IMR-90 (cell line): ENCODE measurements around the gene NFE2L2. TPM values are rescaled to one million over a fixed set of nuclear protein-coding genes. Genes with fewer than 3 reads are reported as not detected.

Experiments
- ATAC-seq: fragments of 200-7000 bp; cut with Tn5 transposase; 2 replicates; pipeline ENCODE4 v1.9.1; 2020; ENCODE audit warnings: low read depth, mild to moderate bottlenecking, moderate library complexity
- BruUV-seq: library from RNA; stranded (reverse); fragments of 400-500 nt; replicated peaks from 2 replicates; lab custom pipeline; 2021; lab: Mats Ljungman, UMichigan
- CTCF ChIA-PET: fragments of 300-600 bp; formaldehyde crosslinking; extraction: SDS; loops from one replicate; lab custom pipeline; 2021; ENCODE audit warnings: antibody characterized with exemption; lab: Yijun Ruan, JAX
- POLR2A ChIA-PET: fragments of 300-600 bp; sonication (Branson Sonifier 250); formaldehyde crosslinking; loops from one replicate; lab custom pipeline; 2022; ENCODE audit warnings: antibody characterized with exemption; ENCODE audit not compliant: unreplicated experiment; lab: Charles Lee
- DNase-seq: peaks from one replicate; pipeline ENCODE4 v3.0.0; 2013
- H2AFZ ChIP-seq: replicated peaks from 2 replicates; pipeline ENCODE3; 2013; ENCODE audit warnings: low read length, mild to moderate bottlenecking; ENCODE audit not compliant: poor library complexity
- H2AK5ac ChIP-seq: 2 replicates; pipeline ENCODE4 v1.6.1; 2013; ENCODE audit warnings: low read depth, low read length, inconsistent platforms
- H2AK9ac ChIP-seq: replicated peaks from 2 replicates; pipeline ENCODE3; 2013; ENCODE audit warnings: mild to moderate bottlenecking, low read depth, low read length, moderate library complexity; ENCODE audit not compliant: poor library complexity
- H2BK120ac ChIP-seq: 2 replicates; pipeline ENCODE4 v1.6.1; 2013; ENCODE audit warnings: low read depth, low read length, inconsistent platforms
- H2BK15ac ChIP-seq: 3 replicates; pipeline ENCODE4 v1.6.1; 2013; ENCODE audit warnings: low read depth, low read length, inconsistent platforms
- H2BK20ac ChIP-seq: 2 replicates; pipeline ENCODE4 v1.6.1; 2013; ENCODE audit warnings: low read depth, mild to moderate bottlenecking, inconsistent platforms, low read length, moderate library complexity
- H2BK5ac ChIP-seq: 2 replicates; pipeline ENCODE4 v1.6.1; 2013; ENCODE audit warnings: mild to moderate bottlenecking, low read depth, low read length, inconsistent platforms; ENCODE audit not compliant: poor library complexity, severe bottlenecking
- H3K14ac ChIP-seq: replicated peaks from 2 replicates; pipeline ENCODE4 v1.6.1; 2013; ENCODE audit warnings: low read depth, low read length, inconsistent platforms
- H3K18ac ChIP-seq: 2 replicates; pipeline ENCODE4 v1.6.1; 2013; ENCODE audit warnings: low read depth, low read length, control low read depth
- H3K23ac ChIP-seq: 2 replicates; pipeline ENCODE4 v1.6.1; 2013; ENCODE audit warnings: low read depth, low read length, inconsistent platforms
- H3K27ac ChIP-seq: 2 replicates; pipeline ENCODE4 v1.5.1; 2013; ENCODE audit warnings: mild to moderate bottlenecking, control low read depth, low read length; ENCODE audit not compliant: insufficient read depth
- H3K27me3 ChIP-seq: 2 replicates; pipeline ENCODE4 v1.6.1; 2013; ENCODE audit warnings: low read length; ENCODE audit not compliant: control insufficient read depth, insufficient read depth
- H3K36me3 ChIP-seq: 2 replicates; pipeline ENCODE4 v1.6.1; 2013; ENCODE audit warnings: low read length, mixed read lengths; ENCODE audit not compliant: control insufficient read depth, insufficient read depth
- H3K4ac ChIP-seq: 2 replicates; pipeline ENCODE4 v1.6.1; 2013; ENCODE audit warnings: low read depth, low read length, inconsistent platforms
- H3K4me1 ChIP-seq: 2 replicates; pipeline ENCODE4 v1.6.1; 2013; ENCODE audit warnings: low read length, mixed read lengths; ENCODE audit not compliant: control insufficient read depth, insufficient read depth
- H3K4me2 ChIP-seq: 2 replicates; pipeline ENCODE4 v1.6.1; 2013; ENCODE audit warnings: low read depth, mild to moderate bottlenecking, control low read depth, low read length, moderate library complexity
- H3K4me3 ChIP-seq: 2 replicates; pipeline ENCODE4 v1.5.1; 2013; ENCODE audit warnings: low read depth, mild to moderate bottlenecking, control low read depth, low read length, moderate library complexity; ENCODE audit not compliant: insufficient read depth
- H3K56ac ChIP-seq: 2 replicates; pipeline ENCODE4 v1.6.1; 2013; ENCODE audit warnings: low read length, inconsistent platforms; ENCODE audit not compliant: insufficient read depth; ENCODE audit errors: extremely low read depth
- H3K79me1 ChIP-seq, 2 experiments: 2 replicates each; pipeline ENCODE4 v1.6.1; 2013; ENCODE audit warnings: low read length in 2 of 2, inconsistent platforms in 1 of 2, low read depth in 1 of 2
- H3K9ac ChIP-seq: 2 replicates; pipeline ENCODE4 v1.6.1; 2013; ENCODE audit warnings: low read depth, low read length, control low read depth
- H3K9me1 ChIP-seq: 2 replicates; pipeline ENCODE4 v1.6.1; 2013; ENCODE audit warnings: low read length, inconsistent platforms; ENCODE audit not compliant: insufficient read depth
- H3K9me3 ChIP-seq: 2 replicates; pipeline ENCODE4 v1.6.1; 2013; ENCODE audit warnings: low read length; ENCODE audit not compliant: control insufficient read depth, insufficient read depth
- H4K20me1 ChIP-seq: 2 replicates; pipeline ENCODE4 v1.6.1; 2013; ENCODE audit warnings: low read length, inconsistent platforms; ENCODE audit not compliant: insufficient read depth
- H4K5ac ChIP-seq: 2 replicates; pipeline ENCODE4 v1.6.1; 2013; ENCODE audit warnings: mild to moderate bottlenecking, low read depth, low read length, control low read depth
- H4K8ac ChIP-seq, 2 experiments: 2 replicates each; pipeline ENCODE4 v1.6.1; 2013; ENCODE audit warnings: low read depth in 2 of 2, low read length in 2 of 2, control low read depth in 1 of 2, inconsistent platforms in 1 of 2
- H4K91ac ChIP-seq: 2 replicates; pipeline ENCODE4 v1.6.1; 2013; ENCODE audit warnings: low read depth, low read length, inconsistent platforms; ENCODE audit not compliant: insufficient read depth
- CEBPB ChIP-seq: IDR thresholded peaks from 2 replicates; pipeline ENCODE4 v1.6.1; 2012; ENCODE audit warnings: low read depth, low read length, improper control_type of control experiment
- CHD1 ChIP-seq: IDR thresholded peaks from 2 replicates; pipeline ENCODE4 v1.6.1; 2012; ENCODE audit warnings: low read depth, low read length, improper control_type of control experiment
- WGBS, 2 experiments: methylation state at CpG; one replicate each; pipeline versions ENCODE4 v1.1.5 to v1.1.7; 2013; ENCODE audit warnings: missing lambda C conversion rate in 2 of 2; ENCODE audit not compliant: insufficient read length in 1 of 2; ENCODE audit errors: extremely low coverage in 2 of 2; 5-methylcytosine and 5-hydroxymethylcytosine counted together
- dilution Hi-C: fragments of 300-500 bp; cut with HindIII; formaldehyde crosslinking; loops from one replicate; pipeline ENCODE4 v1.14.3; 2018; ENCODE audit warnings: low sequenced_read_pairs; ENCODE audit not compliant: unreplicated experiment
- in situ Hi-C: fragments of 300-500 bp; cut with MboI; formaldehyde crosslinking; loops from 3 replicates; pipeline ENCODE4 v1.14.3; 2019; ENCODE audit warnings: low sequenced_read_pairs, inconsistent platforms, mixed read lengths
- intact Hi-C: fragments of 100-400 bp; cut with micrococcal nuclease; formaldehyde crosslinking; loops from 2 replicates; pipeline ENCODE4 v1.10.0; 2022
- polyA plus RNA-seq, 3 experiments: library from polyadenylated mRNA; depleted of rRNA; stranded (reverse); fragments of >200 nt; gene quantifications; 2 replicates each; pipeline ENCODE4 v1.2.3, GENCODE V29; 2012; ENCODE audit warnings: low replicate concordance in 1 of 3
- total RNA-seq: library from RNA; depleted of rRNA; stranded (reverse); fragments of >200 nt; gene quantifications from 2 replicates; pipeline ENCODE4 v1.2.3, GENCODE V29; 2012

Gene NFE2L2
- total and polyA plus RNA-seq, 2 of the 4 experiments (the other 2 are of a cell fraction), result 72.7 to 83.5 TPM

DNA sequence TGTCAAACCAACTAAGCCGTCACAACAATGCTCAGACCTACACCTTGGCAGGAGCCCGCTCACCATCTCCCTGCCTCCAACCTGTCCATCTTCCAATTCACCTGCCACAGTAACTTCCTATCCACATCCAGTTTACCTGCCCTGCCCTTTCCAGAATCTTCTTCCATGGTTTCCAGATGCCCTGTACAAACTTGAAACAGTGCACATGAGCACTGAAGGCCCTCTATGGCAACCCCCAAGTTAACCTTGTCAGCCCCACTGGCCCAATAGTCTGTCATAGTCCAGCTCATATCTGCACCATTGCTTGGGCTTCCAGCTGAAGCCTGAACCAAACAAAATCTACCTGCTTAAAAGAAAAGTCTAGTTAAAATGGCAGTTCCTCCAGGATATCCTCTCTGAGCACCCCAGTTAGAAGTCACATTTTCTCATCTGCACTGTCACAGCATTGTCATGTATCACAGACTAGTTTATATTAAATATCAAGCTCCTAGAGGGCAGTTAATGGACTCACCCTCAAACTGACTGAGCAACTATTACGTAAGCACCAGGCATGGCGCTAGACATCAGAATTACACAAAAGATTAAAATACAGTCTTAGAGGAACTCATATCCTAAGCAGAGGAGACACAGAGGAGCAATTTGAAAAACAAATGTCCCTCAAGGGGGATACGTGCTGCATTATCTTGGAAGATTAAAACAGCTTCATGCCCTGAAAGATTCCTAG is 11.6 kb downstream of the NFE2L2 start:
- Histone ChIP-seq H3K27me3 (no peaks in the 10 kb centered on the region), H3K4me1 (peaks cover 26% of the 10 kb centered on the region), H2BK120ac (no peak overlapping the region), H3K4ac (no peak overlapping the region), H2BK5ac (no peak overlapping the region), H3K9me3 (no peaks in the 10 kb centered on the region; the same call in 1 of the 2 replicates), H3K27ac (no peak overlapping the region), H3K9me1 (peaks cover 40% of the 10 kb centered on the region), H2AK9ac (no peak overlapping the region), H3K9ac (no peak overlapping the region), H3K4me2 (no peak overlapping the region), H2AK5ac (no peak overlapping the region), H4K5ac (no peak overlapping the region), H3K4me3 (no peak overlapping the region), H2AFZ (no peak overlapping the region), H2BK15ac (no peak overlapping the region), H3K23ac (no peak overlapping the region), H3K79me1 (peaks cover 0 to 62% of the 10 kb centered on the region in 2 experiments; a peak in 2 of 4 replicates), H3K36me3 (peaks cover 36% of the 10 kb centered on the region), H4K8ac (no peak overlapping the region), H4K20me1 (peaks cover 99% of the 10 kb centered on the region), H4K91ac (no peak overlapping the region), H3K56ac (no peak overlapping the region), H3K14ac (no peak overlapping the region), H3K18ac (no peak overlapping the region), H2BK20ac (no peak overlapping the region)
- in situ Hi-C loops (no loop called here), intact Hi-C loops (no loop called here), dilution Hi-C loops (no loop called here)
- DNase-seq (no peak), ATAC-seq (no peak)
- 83% methylated on average over 2 of the region's 5 CpGs; no CpG with 5 or more reads in 1 of the 2 experiments for WGBS, 2 experiments
- ChIA-PET POLR2A (no interaction called here), CTCF (interaction anchor here (1.5 kb wide), 1 partner anchor 88 kb away, joined by 4 read pairs; no protein-coding TSS in a partner anchor)
- no peak for TF ChIP-seq CHD1
- TF ChIP-seq CEBPB, result peak; percentile 84
- BruUV-seq, result no TSS peak
